Glutamatergic neuron (in vitro differentiated cells): ENCODE data around the gene ASIC4. TPM values are rescaled to one million over a fixed set of nuclear protein-coding genes. Genes with fewer than 3 reads are reported as not detected.
A peak's percentile ranks its signal among the peaks of the same experiment; 100 is the strongest.

Experiments
- DNase-seq: peaks from one replicate; pipeline ENCODE4 v3.0.0; 2022
- H3K27ac Mint-ChIP-seq: one replicate; pipeline ENCODE4 v1.8.0; 2020; ENCODE audit warnings: mild to moderate bottlenecking, mixed read lengths, inconsistent platforms; ENCODE audit not compliant: unreplicated experiment
- H3K27me3 Mint-ChIP-seq: one replicate; pipeline ENCODE4 v1.8.0; 2020; ENCODE audit warnings: mild to moderate bottlenecking, moderate library complexity, mixed read lengths, inconsistent platforms; ENCODE audit not compliant: unreplicated experiment
- H3K36me3 Mint-ChIP-seq: one replicate; pipeline ENCODE4 v1.8.0; 2020; ENCODE audit warnings: mild to moderate bottlenecking, mixed read lengths, inconsistent platforms; ENCODE audit not compliant: unreplicated experiment
- H3K4me1 Mint-ChIP-seq: one replicate; pipeline ENCODE4 v1.8.0; 2020; ENCODE audit warnings: mild to moderate bottlenecking, low read depth, mixed read lengths, inconsistent platforms; ENCODE audit not compliant: unreplicated experiment
- H3K4me3 Mint-ChIP-seq: one replicate; pipeline ENCODE4 v1.8.0; 2020; ENCODE audit warnings: mild to moderate bottlenecking, mixed read lengths, inconsistent platforms; ENCODE audit not compliant: unreplicated experiment
- H3K9me3 Mint-ChIP-seq: one replicate; pipeline ENCODE4 v1.8.0; 2020; ENCODE audit warnings: mild to moderate bottlenecking, moderate library complexity, mixed read lengths, inconsistent platforms; ENCODE audit not compliant: unreplicated experiment
- CTCF ChIP-seq: fragments of 200-600 bp; sonication (generic); IDR thresholded peaks from one replicate; pipeline ENCODE4 v1.5.0; 2021; ENCODE audit not compliant: partially characterized antibody, unreplicated experiment
- total RNA-seq: library from RNA; stranded (reverse); fragmentation: NEBNext Ultra II Directional; extraction: Animal tissue kit (Norgen Biotek cat#: 25700); gene quantifications from one replicate; pipeline ENCODE4 v1.2.1, GENCODE V29; 2021; ENCODE audit not compliant: unreplicated experiment

Gene ASIC4
- total RNA-seq, 1 donor from 2014 or later, result 5.4 TPM

- Mint-ChIP-seq H3K4me3 (peak overlapping the region; percentile 90), H3K36me3 (no peaks in the 10 kb centered on the region), H3K27me3 (peaks cover 18% of the 10 kb centered on the region), H3K27ac (no peak overlapping the region), H3K4me1 (peaks cover 36% of the 10 kb centered on the region), H3K9me3 (peaks cover 13% of the 10 kb centered on the region)
- no peak for TF ChIP-seq CTCF
- DNase-seq, result peak; percentile 77
These were observed 16.6 kb upstream of the ASIC4 start for GRCh38 chr2:219497495-219498279.

- no peak for TF ChIP-seq CTCF
- Mint-ChIP-seq H3K27me3 (peaks cover 15% of the 10 kb centered on the region), H3K4me1 (peaks cover 37% of the 10 kb centered on the region), H3K36me3 (no peaks in the 10 kb centered on the region), H3K4me3 (peak within 1 kb of the TSS; percentile 90), H3K27ac (peak within 1 kb of the TSS; percentile 85), H3K9me3 (peaks cover 14% of the 10 kb centered on the region)
- peak; percentile 93 for DNase-seq
These were observed 15.8 kb upstream of the ASIC4 start, which contains the start of gene GMPPA for GRCh38 chr2:219498280-219499057. Gene GMPPA, plus strand, starts transcription at chr2:219498891. Its CDS starts 1,085 bp downstream, at chr2:219499976.

- DNase-seq, result no peak
- H3K9me3 Mint-ChIP-seq, result peaks cover 16% of the 10 kb centered on the region
- H3K36me3 Mint-ChIP-seq, result no peaks in the 10 kb centered on the region
- peaks cover 39% of the 10 kb centered on the region for H3K4me1 Mint-ChIP-seq
- TF ChIP-seq CTCF, result no peak
- peak overlapping the region; percentile 90 for H3K4me3 Mint-ChIP-seq
- H3K27ac Mint-ChIP-seq, result peak overlapping the region; percentile 85
- H3K27me3 Mint-ChIP-seq, result peaks cover 19% of the 10 kb centered on the region
These were observed 15.3 kb upstream of the ASIC4 start for GRCh38 chr2:219499058-219499307.

- Mint-ChIP-seq H3K36me3 (no peaks in the 10 kb centered on the region), H3K27ac (peak overlapping the region; percentile 85), H3K4me3 (peak overlapping the region; percentile 90), H3K4me1 (peaks cover 39% of the 10 kb centered on the region), H3K9me3 (peaks cover 16% of the 10 kb centered on the region), H3K27me3 (peaks cover 23% of the 10 kb centered on the region)
- DNase-seq, result no peak
- TF ChIP-seq CTCF, result no peak
These were observed 14.7 kb upstream of the ASIC4 start for GRCh38 chr2:219499555-219499954.

GRCh38 chr2:219500135-219500534 lies 14.1 kb upstream of the ASIC4 start:
- Mint-ChIP-seq H3K4me3 (peak overlapping the region; percentile 63), H3K4me1 (peaks cover 35% of the 10 kb centered on the region), H3K27ac (no peak overlapping the region), H3K27me3 (peaks cover 23% of the 10 kb centered on the region), H3K9me3 (peaks cover 14% of the 10 kb centered on the region), H3K36me3 (no peaks in the 10 kb centered on the region)
- DNase-seq, result no peak
- TF ChIP-seq CTCF, result no peak
